Activated T-helper 1 cell treated with anti-CD3 and anti-CD28 coated beads, Interleukin-2, amount 50 U/mL, for 16 hours (primary cell): Measurements from ENCODE around the gene FRMD4B.
"Not testable (repeated sequence)": the region's sequence is repeated elsewhere in the genome, so short reads cannot be mapped to it uniquely, and the experiment has no call there.

Experiments
- DNase-seq, 2 donors: peaks; one replicate each; pipeline ENCODE4 v3.0.0-alpha.2; 2020; ENCODE audit warnings: low read depth in 1 of 2, low spot score in 1 of 2

The FRMD4B gene

GRCh38 chr3:69249001-69249400, 136.9 kb downstream of the FRMD4B start:
- DNase-seq: no peak

- no peak for DNase-seq
These were observed 137.5 kb downstream of the FRMD4B start for GRCh38 chr3:69248436-69248835.

- no peak for DNase-seq
These were observed 139.3 kb downstream of the FRMD4B start for GRCh38 chr3:69246612-69247011.

- no peak for DNase-seq
These were observed 141.8 kb downstream of the FRMD4B start for GRCh38 chr3:69244039-69244438.

- no peak for DNase-seq
These were observed 144.1 kb downstream of the FRMD4B start for GRCh38 chr3:69241769-69242168.

GRCh38 chr3:69240651-69241568, 145.0 kb downstream of the FRMD4B start:
- DNase-seq: no peak

- no peak for DNase-seq
These were observed 146.8 kb downstream of the FRMD4B start for GRCh38 chr3:69239063-69239462.

- no peak for DNase-seq
These were observed 148.8 kb downstream of the FRMD4B start for GRCh38 chr3:69236812-69237707.

- no peak for DNase-seq
These were observed 150.0 kb downstream of the FRMD4B start for GRCh38 chr3:69235882-69236281.

- DNase-seq: not testable (repeated sequence)
These were observed 150.7 kb downstream of the FRMD4B start for GRCh38 chr3:69235227-69235626.

- DNase-seq: no peak
These were observed 153.4 kb downstream of the FRMD4B start for GRCh38 chr3:69232482-69232881.

GRCh38 chr3:69231929-69232440, 153.9 kb downstream of the FRMD4B start:
- DNase-seq: no peak

GRCh38 chr3:69226071-69226470, 159.8 kb downstream of the FRMD4B start:
- DNase-seq: no peak

- DNase-seq: no peak
These were observed 166.7 kb downstream of the FRMD4B start for GRCh38 chr3:69219101-69219708.

- DNase-seq: no peak
These were observed 167.8 kb downstream of the FRMD4B start for GRCh38 chr3:69218079-69218478.

GRCh38 chr3:69216981-69217380, 168.9 kb downstream of the FRMD4B start:
- DNase-seq: no peak

GRCh38 chr3:69214241-69214640, 171.6 kb downstream of the FRMD4B start:
- no peak for DNase-seq

- no peak for DNase-seq
These were observed 173.3 kb downstream of the FRMD4B start for GRCh38 chr3:69212411-69213160.

GRCh38 chr3:69210068-69210730, 175.7 kb downstream of the FRMD4B start:
- DNase-seq: no peak

GRCh38 chr3:69209413-69209812, 176.5 kb downstream of the FRMD4B start:
- DNase-seq: no peak
